Dermis blood vessel endothelial cell (primary cell): Measurements from ENCODE around the gene RLF. TPM values are rescaled to one million over a fixed set of nuclear protein-coding genes. Genes with fewer than 3 reads are reported as not detected.

Experiments
- DNase-seq: peaks from one replicate; pipeline ENCODE4 v3.0.0; 2010
- total RNA-seq: library from RNA; depleted of rRNA; stranded (reverse); fragments of >200 nt; gene quantifications from 2 replicates; pipeline ENCODE4 v1.2.3, GENCODE V29; 2014

Gene RLF
- total RNA-seq, 1 donor from 2014 or later, result 24.5 TPM

DNA sequence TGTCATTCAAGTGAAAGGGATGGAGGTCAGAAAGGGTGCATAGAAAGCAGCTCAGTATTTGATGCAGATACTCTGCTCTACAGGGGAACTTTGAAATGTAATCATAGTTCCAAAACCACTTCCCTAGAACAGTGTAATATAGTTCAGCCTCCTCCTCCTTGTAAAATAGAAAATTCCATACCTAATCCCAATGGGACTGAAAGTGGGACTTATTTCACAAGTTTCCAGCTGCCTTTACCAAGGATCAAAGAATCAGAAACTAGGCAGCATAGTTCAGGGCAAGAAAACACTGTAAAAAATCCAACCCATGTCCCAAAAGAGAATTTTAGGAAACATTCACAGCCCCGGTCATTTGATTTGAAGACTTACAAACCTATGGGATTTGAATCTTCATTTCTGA is 78.4 kb downstream of the RLF start:
- DNase-seq, result no peak

DNA sequence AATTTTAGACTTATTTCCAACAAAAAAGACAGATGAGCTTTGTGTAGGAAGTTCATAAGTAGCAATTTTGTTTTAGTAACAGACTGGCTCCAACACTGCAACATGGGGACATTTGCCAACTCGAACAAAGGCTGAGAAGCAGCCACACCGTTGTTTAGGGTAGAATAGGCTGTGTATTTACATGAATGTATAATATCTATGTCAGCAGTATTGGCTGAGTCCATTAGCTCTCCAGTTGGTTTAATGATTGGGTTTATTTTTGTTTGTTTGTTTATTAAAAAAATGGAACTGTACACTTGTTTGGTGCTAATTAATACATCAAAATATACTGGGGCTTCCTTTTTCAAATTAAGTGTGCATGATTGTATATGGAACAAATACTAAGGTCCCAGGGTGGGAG is 79.2 kb downstream of the RLF start:
- DNase-seq, result no peak

DNA sequence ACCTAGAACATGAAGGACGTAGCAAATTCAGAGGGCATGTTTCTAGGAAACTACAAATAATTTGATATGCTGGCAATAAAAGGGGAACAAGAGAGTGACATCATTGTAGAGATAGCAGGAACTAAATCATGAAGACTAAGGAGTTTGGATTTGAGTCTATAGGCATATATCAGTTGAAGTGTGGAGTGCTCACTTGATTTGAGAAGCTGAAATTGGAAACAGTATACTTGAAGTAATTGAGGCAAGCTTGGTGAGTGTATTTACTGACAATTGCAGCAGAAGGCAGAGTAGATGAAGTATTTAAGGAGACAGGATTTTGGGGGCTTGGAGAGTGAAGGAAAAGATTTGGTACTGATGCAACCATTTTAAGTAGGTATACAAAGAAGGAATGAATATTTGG is 80.2 kb downstream of the RLF start:
- DNase-seq, result no peak

GRCh38 chr1:40243351-40243750 is 82.2 kb downstream of the RLF start:
- peak; percentile 59 for DNase-seq

DNA sequence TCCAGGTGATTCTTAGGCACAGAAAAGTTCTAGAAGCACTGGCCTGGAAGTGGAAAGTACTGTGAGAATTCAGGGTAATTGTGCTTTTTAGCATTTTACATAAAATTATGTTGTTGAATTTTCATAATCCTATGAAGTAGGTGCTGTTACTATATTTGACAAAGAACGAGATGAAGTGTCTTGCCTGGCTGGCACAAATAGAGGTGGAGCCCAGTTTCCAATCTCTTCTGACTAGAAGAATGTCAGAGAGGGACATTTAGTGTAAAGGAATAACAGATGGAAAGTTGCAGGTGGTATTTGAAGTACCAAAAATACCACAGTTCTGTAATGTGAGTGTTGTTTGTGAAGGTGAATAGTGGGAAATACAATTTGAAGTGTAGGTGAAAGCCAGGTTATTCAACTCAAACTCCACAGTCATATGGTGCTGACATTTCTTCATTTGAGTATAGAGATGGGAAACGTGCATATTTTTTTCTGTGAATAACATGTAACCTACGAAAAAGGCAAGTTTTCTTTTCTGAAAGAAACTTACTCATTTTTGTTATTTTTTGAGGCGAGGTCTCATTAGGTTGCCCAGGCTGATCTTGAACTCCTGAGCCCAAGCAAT is 83.1 kb downstream of the RLF start:
- no peak for DNase-seq

DNA sequence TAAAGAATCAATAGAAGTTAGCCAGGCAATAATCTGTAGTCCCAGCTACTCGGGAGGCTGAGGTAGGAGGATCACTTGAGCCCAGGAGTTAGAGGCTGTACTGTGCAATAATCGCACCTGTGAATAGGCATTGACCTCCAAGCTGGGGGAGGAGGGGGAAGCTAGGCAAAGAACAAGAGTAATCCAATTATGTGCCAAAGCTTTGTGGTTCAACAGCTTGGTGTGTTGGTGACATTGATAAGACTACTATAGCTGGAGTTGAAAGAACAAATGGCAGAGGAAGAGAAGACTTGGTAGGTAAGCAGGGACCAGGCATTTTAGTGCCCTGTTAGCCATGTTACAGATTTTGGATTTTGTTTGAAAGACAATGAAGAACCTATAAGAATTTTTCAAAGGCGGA is 84.5 kb downstream of the RLF start:
- no peak for DNase-seq

- no peak for DNase-seq
These were observed 86.5 kb downstream of the RLF start, which contains the start of gene TMCO2 for GRCh38 chr1:40247655-40248054. Gene TMCO2 (plus strand): TSS chr1:40247937. CDS start chr1:40247994, 57 bp downstream.

DNA sequence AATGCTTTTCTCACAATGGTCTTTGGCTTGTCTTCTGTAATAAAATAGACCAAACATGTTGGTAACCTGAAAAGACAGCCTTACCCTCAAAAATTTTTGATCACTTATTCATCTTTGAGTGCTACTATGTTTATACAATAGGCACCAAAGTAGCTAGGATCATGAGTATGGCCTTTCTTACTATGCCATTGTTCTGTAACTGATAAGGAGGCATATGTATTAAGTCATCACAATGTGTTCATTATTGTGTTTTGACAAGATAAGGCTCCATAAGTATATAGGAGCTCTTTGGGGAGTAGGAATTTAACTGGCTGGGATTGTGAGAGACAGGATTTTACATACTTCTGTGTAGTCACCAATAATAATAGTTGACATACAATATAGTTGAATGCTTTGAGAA is 87.2 kb downstream of the RLF start:
- DNase-seq, result peak; percentile 63

DNA sequence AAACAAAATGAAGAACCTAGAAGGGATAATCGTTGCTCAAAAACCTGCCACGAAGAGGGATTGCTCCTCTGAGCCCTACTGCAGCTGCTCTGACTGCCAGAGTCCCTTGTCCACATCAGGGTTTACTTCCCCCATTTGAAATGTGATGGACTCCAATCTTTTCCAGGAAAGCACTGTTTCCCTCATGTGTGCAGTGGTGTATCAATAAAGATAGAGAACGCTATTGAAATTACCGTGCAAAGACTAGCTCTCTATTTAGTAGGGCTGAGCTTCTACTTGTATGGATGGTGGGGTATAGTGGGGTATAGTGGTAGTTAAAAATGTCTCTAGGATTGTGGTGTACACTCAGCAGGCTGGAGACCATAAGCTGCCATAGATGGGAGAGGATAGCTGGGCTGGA is 90.3 kb downstream of the RLF start:
- no peak for DNase-seq

DNA sequence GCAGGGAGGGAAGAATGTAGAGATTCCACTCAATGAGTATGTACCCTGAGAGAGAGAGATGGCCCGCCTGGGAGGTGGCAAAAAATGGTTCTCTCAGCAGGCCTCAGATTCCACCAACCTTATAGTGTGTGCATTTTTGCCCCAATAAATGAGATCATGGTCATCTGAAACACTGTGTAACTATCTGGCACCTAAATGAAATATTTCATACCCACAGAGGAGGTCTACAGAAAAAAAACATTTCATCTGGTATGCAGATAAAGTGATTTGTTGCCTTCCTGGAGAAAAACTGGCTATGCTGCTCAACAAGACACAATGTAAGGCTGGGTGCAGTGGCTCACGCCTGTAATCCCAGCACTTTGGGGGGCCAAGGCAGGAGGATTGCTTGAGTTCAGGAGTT is 91.4 kb downstream of the RLF start:
- no peak for DNase-seq

GRCh38 chr1:40255231-40255630 is 94.0 kb downstream of the RLF start:
- DNase-seq, result no peak

DNA sequence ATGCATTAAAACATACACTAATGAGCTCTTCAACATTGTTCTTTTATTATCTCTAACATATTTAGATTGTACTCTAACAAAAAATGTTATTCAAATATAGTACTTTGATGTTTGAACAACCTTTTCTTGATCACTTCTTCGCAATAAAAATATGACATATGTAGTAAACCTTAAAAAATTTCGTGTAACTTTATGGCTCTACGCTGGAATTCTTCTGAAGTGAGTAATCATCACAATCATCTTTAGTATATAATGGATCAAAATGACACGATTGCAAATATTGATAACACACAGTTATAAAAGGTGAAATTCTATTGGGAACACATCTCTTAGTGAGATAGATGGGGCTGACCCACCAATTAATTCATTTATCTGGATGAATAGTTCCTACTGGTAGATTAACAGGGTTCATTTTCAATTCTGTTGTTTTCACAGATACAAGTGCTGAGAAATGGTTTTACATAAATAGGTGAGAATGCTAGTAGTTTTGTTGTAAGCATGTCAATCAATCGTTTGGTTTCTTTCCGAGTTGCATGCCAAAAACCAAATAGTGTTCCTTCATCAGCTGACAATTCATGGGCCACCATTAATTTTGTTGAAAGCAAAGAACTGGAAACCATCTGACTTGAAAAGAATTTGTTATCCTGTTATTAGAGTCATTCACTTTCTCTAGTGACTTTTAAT is 95.4 kb downstream of the RLF start:
- DNase-seq, result peak; percentile 18

DNA sequence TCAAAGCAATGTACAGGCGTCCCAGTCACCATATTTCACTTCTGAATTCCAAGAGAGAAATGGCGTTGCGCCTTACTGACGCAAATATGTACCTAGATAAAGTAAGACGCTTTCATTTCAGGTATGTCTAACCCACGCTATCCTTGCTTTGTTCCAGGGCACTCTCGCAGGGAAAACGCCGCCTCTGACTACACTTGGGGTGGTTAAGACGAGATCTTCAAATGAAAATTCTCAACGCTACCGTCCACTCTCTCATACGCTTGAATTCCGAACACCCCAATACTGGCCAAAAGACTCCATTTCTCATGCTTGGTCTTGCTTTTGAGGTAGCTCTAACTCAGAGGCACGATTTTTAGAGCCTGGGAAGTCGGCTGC is 96.1 kb downstream of the RLF start:
- DNase-seq, result no peak

DNA sequence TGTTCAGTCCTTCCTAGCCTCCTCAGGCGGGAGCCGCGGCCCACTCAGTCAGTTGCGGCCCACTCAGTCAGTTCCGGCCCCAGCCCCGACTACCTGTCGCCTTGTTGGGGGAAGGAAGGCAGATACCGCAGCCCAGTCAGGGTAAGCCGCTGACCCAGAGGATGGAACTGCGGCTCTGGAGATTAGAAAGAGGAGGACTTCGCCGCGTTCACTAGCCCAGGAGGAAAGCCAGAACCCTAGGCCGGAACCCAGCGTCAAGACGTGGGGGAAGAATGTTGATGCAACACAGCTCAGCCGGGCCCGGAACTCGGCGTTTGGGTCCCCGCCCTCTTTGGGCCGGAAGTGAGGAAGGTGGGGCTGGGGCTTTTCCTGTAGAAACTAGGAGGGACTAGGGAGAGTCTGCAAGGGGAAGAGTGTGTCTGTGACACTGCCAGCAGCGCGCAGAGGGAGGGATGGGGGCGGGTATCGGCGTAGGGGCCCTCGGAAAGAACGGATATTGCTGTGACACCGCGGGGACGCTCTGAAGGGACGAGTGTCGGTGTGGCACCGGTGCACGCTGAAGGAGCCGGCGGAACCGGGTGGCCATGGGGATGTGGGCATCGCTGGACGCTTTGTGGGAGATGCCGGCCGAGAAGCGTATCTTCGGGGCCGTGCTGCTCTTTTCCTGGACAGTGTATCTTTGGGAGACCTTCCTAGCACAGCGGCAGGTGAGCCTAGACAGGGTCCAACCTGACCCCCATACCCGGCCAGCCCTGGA is 96.7 kb downstream of the RLF start, which contains the start of gene ZMPSTE24:
TSS of gene ZMPSTE24 (plus strand) at position 549 of the 757 bp plus-strand sequence. CDS start at position 585, 36 bp downstream.
- peak; percentile 98 for DNase-seq

GRCh38 chr1:40258445-40258769 is 97.2 kb downstream of the RLF start:
- peak; percentile 53 for DNase-seq

DNA sequence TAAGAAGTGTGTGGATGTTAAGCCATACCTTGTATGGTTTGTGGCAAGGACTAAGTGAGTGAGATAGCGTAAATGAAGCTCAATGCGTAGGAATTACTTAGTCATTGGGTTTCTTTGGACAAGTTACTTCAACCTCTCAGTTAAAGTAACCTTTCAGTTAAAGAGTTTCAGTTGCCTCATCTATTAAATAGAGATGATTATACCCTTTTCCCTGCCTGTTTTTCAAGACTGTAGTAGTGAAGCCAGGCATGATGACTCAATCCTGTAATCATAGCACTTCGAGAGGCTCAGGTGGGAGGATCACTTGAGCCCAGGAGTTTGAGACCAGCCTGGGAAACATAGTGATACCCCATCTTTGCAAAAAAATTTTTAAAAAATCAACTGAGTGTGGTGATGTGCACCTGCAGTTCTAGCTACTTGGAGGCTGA is 103.2 kb downstream of the RLF start:
- no peak for DNase-seq

DNA sequence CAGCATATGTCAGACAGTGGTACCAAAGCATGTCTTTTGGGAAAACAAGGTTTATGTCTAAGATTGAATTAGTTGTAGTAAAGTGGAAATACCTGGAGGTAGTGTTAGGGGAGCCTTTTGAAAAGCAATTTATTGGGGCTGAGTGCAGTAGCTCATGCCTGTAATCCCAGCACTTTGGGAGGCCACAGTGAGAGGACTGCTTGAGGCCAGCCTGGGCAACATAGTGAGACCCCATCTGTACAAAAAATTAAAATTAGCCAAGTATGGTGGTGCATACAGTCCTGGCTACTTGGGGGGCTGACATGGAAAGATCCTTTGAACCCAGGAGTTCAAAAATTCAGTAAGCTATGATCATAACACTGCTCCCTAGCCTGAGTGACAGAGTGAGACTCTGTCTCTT is 104.1 kb downstream of the RLF start:
- no peak for DNase-seq

- no peak for DNase-seq
These were observed 104.7 kb downstream of the RLF start for GRCh38 chr1:40265919-40266318.

GRCh38 chr1:40266786-40267535 is 105.8 kb downstream of the RLF start:
- DNase-seq, result no peak

DNA sequence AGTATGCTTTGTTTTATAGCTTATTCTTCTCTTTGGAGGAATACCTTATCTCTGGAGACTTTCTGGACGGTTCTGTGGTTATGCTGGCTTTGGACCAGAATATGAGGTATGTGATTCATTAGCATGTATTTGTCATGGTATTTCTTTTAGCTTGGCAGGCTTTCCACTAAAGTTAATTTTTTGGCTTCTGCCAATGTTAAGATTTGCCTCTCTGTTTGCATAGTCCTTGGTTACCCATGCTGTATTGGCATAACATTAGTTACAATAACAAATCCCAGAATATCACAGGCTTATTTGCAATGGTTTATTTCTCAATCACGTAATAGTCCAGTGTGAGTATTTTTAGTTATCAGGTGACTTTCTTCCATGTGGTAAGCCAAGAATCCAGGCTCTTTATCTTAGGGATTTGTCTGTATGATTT is 106.6 kb downstream of the RLF start:
- DNase-seq, result peak; percentile 37

DNA sequence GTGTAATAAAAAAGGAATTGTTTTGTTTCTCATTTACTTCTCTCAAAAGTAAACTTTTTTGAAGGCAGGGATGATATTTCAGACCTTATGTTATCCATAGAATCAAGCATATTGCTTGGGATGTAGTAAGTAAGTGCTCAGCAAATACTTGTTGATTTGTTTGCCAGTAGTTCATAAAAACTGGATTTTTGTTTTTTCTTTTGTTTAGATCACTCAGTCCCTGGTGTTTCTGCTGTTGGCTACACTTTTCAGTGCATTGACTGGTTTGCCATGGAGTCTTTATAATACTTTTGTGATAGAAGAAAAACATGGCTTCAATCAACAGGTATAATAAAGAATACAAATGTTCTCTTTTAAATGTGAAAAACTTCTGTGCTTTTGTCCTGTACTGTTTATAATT is 107.0 kb downstream of the RLF start:
- no peak for DNase-seq

DNA sequence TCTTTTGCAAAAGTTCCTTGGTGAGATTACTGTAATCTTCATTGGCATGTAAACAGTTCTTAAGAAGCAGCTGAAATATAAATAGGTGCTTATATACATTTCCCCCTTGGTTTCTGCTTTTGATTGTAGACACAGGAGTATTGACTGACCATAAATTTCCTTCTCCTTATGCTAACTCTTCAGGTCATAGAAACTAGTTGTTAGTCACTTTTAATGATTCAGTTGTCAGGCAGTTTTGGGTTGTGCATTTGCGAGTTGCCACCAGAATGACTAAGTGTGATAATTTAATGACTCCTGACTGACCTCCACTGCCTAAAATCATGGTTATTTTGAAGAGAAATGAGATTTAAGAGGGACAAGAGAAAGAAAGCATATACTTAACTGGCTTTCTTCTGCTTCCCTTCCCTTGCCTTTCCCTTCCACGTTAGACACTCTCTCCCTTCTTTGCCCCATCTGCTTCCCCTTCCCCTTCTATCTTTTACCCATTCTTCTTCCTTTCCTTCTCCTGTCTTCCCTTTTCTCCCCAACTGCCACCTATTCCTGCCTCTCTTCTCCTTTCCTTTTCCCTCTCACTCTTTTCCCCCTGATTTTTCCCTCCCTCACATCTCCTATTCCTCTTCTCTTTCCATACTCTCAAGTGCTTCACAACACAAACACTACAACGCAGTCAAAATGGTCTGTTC is 109.1 kb downstream of the RLF start:
- no peak for DNase-seq
